Activated naive CD4-positive, alpha-beta T cell treated with anti-CD3 and anti-CD28 coated beads, Interleukin-2, amount 10 ng/mL, durations not matched to agents 7 days and 5 days (primary cell): Measurements from ENCODE around the gene GRB2.

ENCODE experiments used
- CTCF ChIA-PET: fragments of 350-600 bp; sonication (Branson Sonifier 250); formaldehyde crosslinking; loops from one replicate; lab custom pipeline; 2021; ENCODE audit warnings: antibody characterized with exemption; lab: Charles Lee
- DNase-seq: peaks from one replicate; pipeline ENCODE4 v3.0.0-alpha.2; 2020
- H3K27ac Mint-ChIP-seq: one replicate; pipeline ENCODE4 v1.8.0; 2021; ENCODE audit warnings: mild to moderate bottlenecking, moderate library complexity, mixed read lengths
- H3K27me3 Mint-ChIP-seq: one replicate; pipeline ENCODE4 v1.8.0; 2021; ENCODE audit warnings: mild to moderate bottlenecking, mixed read lengths
- H3K36me3 Mint-ChIP-seq: one replicate; pipeline ENCODE4 v1.8.0; 2021; ENCODE audit warnings: mixed read lengths
- H3K4me1 Mint-ChIP-seq: one replicate; pipeline ENCODE4 v1.8.0; 2021; ENCODE audit warnings: mixed read lengths
- H3K4me3 Mint-ChIP-seq: one replicate; pipeline ENCODE4 v1.8.0; 2021; ENCODE audit warnings: mild to moderate bottlenecking, moderate library complexity, mixed read lengths
- H3K9me3 Mint-ChIP-seq: one replicate; pipeline ENCODE4 v1.8.0; 2021; ENCODE audit warnings: mixed read lengths

GRB2 gene

GRCh38 chr17:75406222-75406615, 741 bp upstream of the GRB2 start:
- DNase-seq: peak; percentile 28
- Mint-ChIP-seq H3K4me1 (peaks cover 45% of the 10 kb centered on the region), H3K9me3 (no peaks in the 10 kb centered on the region), H3K36me3 (peaks cover 8% of the 10 kb centered on the region), H3K27me3 (no peaks in the 10 kb centered on the region), H3K27ac (peak overlapping the region; percentile 96), H3K4me3 (peak overlapping the region; percentile 92)
- CTCF ChIA-PET: interaction anchor here (0.5 to 1.6 kb wide), 6 partner anchors 66 to 167 kb away, joined by 3 to 15 read pairs (median 6); partner anchors contain the start of gene MIF4GD

GRCh38 chr17:75404731-75405364, 630 bp downstream of the GRB2 start:
- peak overlapping the region; percentile 92 for H3K4me3 Mint-ChIP-seq
- DNase-seq: peak; percentile 64
- CTCF ChIA-PET: interaction anchor here (1.0 to 1.5 kb wide), 4 partner anchors 65 to 165 kb away, joined by 3 to 15 read pairs (median 6); partner anchors contain the start of gene MIF4GD
- H3K9me3 Mint-ChIP-seq: no peaks in the 10 kb centered on the region
- peak overlapping the region; percentile 96 for H3K27ac Mint-ChIP-seq
- H3K27me3 Mint-ChIP-seq: no peaks in the 10 kb centered on the region
- H3K4me1 Mint-ChIP-seq: peaks cover 40% of the 10 kb centered on the region
- peaks cover 13% of the 10 kb centered on the region for H3K36me3 Mint-ChIP-seq

GRCh38 chr17:75404223-75404730, 1.2 kb downstream of the GRB2 start:
- no peaks in the 10 kb centered on the region for H3K27me3 Mint-ChIP-seq
- no peaks in the 10 kb centered on the region for H3K9me3 Mint-ChIP-seq
- peak overlapping the region; percentile 92 for H3K4me3 Mint-ChIP-seq
- CTCF ChIA-PET: interaction anchor here (0.7 to 1.7 kb wide), 7 partner anchors 10 to 134 kb away, joined by 3 to 10 read pairs (median 4); partner anchors contain the start of genes MIF4GD and SLC25A19
- H3K36me3 Mint-ChIP-seq: peaks cover 13% of the 10 kb centered on the region
- peak overlapping the region; percentile 96 for H3K27ac Mint-ChIP-seq
- H3K4me1 Mint-ChIP-seq: peaks cover 40% of the 10 kb centered on the region
- DNase-seq: peak; percentile 73

GRCh38 chr17:75403131-75403530, 2.3 kb downstream of the GRB2 start:
- Mint-ChIP-seq H3K4me3 (peak overlapping the region; percentile 68), H3K36me3 (peaks cover 13% of the 10 kb centered on the region), H3K27ac (peak overlapping the region; percentile 26), H3K9me3 (no peaks in the 10 kb centered on the region), H3K4me1 (peaks cover 40% of the 10 kb centered on the region), H3K27me3 (no peaks in the 10 kb centered on the region)
- CTCF ChIA-PET: interaction anchor here (1.0 to 1.7 kb wide), 4 partner anchors 9 to 82 kb away, joined by 3 to 10 read pairs (median 6); no protein-coding TSS in a partner anchor
- no peak for DNase-seq

- Mint-ChIP-seq H3K27me3 (no peaks in the 10 kb centered on the region), H3K27ac (no peak overlapping the region), H3K9me3 (no peaks in the 10 kb centered on the region), H3K4me3 (no peak overlapping the region), H3K36me3 (peaks cover 13% of the 10 kb centered on the region), H3K4me1 (peaks cover 44% of the 10 kb centered on the region)
- CTCF ChIA-PET: interaction anchor here (0.7 to 2.7 kb wide), 5 partner anchors 66 to 131 kb away, joined by 3 to 13 read pairs (median 5); partner anchors contain the start of genes MIF4GD and SLC25A19
- no peak for DNase-seq
These were observed 3.5 kb downstream of the GRB2 start for GRCh38 chr17:75402026-75402425.

GRCh38 chr17:75400326-75400939, 5.0 kb downstream of the GRB2 start:
- H3K27ac Mint-ChIP-seq: no peak overlapping the region
- no peaks in the 10 kb centered on the region for H3K27me3 Mint-ChIP-seq
- no peak for DNase-seq
- peaks cover 13% of the 10 kb centered on the region for H3K36me3 Mint-ChIP-seq
- CTCF ChIA-PET: interaction anchor here (1.0 to 2.7 kb wide), 3 partner anchors 77 to 111 kb away, joined by 4 to 13 read pairs (median 9); partner anchors contain the start of gene SLC25A19
- H3K9me3 Mint-ChIP-seq: no peaks in the 10 kb centered on the region
- H3K4me3 Mint-ChIP-seq: no peak overlapping the region
- peaks cover 45% of the 10 kb centered on the region for H3K4me1 Mint-ChIP-seq

GRCh38 chr17:75398279-75398678, 7.2 kb downstream of the GRB2 start:
- Mint-ChIP-seq H3K27ac (no peak overlapping the region), H3K4me3 (no peak overlapping the region), H3K36me3 (peaks cover 15% of the 10 kb centered on the region), H3K9me3 (no peaks in the 10 kb centered on the region), H3K27me3 (no peaks in the 10 kb centered on the region), H3K4me1 (peaks cover 58% of the 10 kb centered on the region)
- no peak for DNase-seq
- CTCF ChIA-PET: interaction anchor here (1.3 kb wide), 1 partner anchor 75 kb away, joined by 4 read pairs; no protein-coding TSS in a partner anchor

GRCh38 chr17:75397217-75397616, 8.3 kb downstream of the GRB2 start:
- H3K9me3 Mint-ChIP-seq: no peaks in the 10 kb centered on the region
- H3K4me1 Mint-ChIP-seq: peaks cover 60% of the 10 kb centered on the region
- no peaks in the 10 kb centered on the region for H3K27me3 Mint-ChIP-seq
- no peak for DNase-seq
- peak overlapping the region; percentile 53 for H3K27ac Mint-ChIP-seq
- H3K36me3 Mint-ChIP-seq: peaks cover 21% of the 10 kb centered on the region
- CTCF ChIA-PET: interaction anchor here (1.3 to 1.4 kb wide), 3 partner anchors 10 to 76 kb away, joined by 3 to 5 read pairs (median 3); partner anchors contain the start of gene TMEM94
- H3K4me3 Mint-ChIP-seq: no peak overlapping the region

GRCh38 chr17:75396796-75397195, 8.7 kb downstream of the GRB2 start:
- Mint-ChIP-seq H3K27me3 (no peaks in the 10 kb centered on the region), H3K27ac (peak overlapping the region; percentile 53), H3K36me3 (peaks cover 24% of the 10 kb centered on the region), H3K4me3 (no peak overlapping the region), H3K4me1 (peaks cover 59% of the 10 kb centered on the region), H3K9me3 (no peaks in the 10 kb centered on the region)
- no peak for DNase-seq
- CTCF ChIA-PET: interaction anchor here (0.6 to 1.4 kb wide), 4 partner anchors 10 to 75 kb away, joined by 3 to 5 read pairs (median 3); partner anchors contain the start of gene TMEM94

- peaks cover 24% of the 10 kb centered on the region for H3K36me3 Mint-ChIP-seq
- H3K9me3 Mint-ChIP-seq: no peaks in the 10 kb centered on the region
- no peak for DNase-seq
- no peaks in the 10 kb centered on the region for H3K27me3 Mint-ChIP-seq
- H3K27ac Mint-ChIP-seq: no peak overlapping the region
- H3K4me3 Mint-ChIP-seq: no peak overlapping the region
- CTCF ChIA-PET: interaction anchor here (0.6 to 1.4 kb wide), 2 partner anchors 60 to 61 kb away, joined by 3 read pairs; partner anchors contain the start of gene TMEM94
- H3K4me1 Mint-ChIP-seq: peaks cover 56% of the 10 kb centered on the region
These were observed 9.5 kb downstream of the GRB2 start for GRCh38 chr17:75396025-75396424.

- DNase-seq: no peak
These were observed 11.1 kb downstream of the GRB2 start for GRCh38 chr17:75394332-75394918.

GRCh38 chr17:75393523-75394331, 11.8 kb downstream of the GRB2 start:
- Mint-ChIP-seq H3K9me3 (no peaks in the 10 kb centered on the region), H3K4me3 (peak overlapping the region; percentile 87), H3K27me3 (no peaks in the 10 kb centered on the region), H3K36me3 (peaks cover 39% of the 10 kb centered on the region), H3K4me1 (peaks cover 68% of the 10 kb centered on the region), H3K27ac (peak overlapping the region; percentile 81)
- CTCF ChIA-PET: interaction anchor here (0.7 to 4.1 kb wide), 14 partner anchors 10 to 124 kb away, joined by 3 to 25 read pairs (median 4); partner anchors contain the start of genes MIF4GD and SLC25A19
- peak; percentile 92 for DNase-seq

More at GRCh38 chr17:75394332-75394918, 11.1 kb downstream of the GRB2 start:
- Mint-ChIP-seq H3K27me3 (no peaks in the 10 kb centered on the region), H3K4me3 (peak overlapping the region; percentile 87), H3K4me1 (peaks cover 62% of the 10 kb centered on the region), H3K27ac (peak overlapping the region; percentile 81), H3K9me3 (no peaks in the 10 kb centered on the region), H3K36me3 (peaks cover 33% of the 10 kb centered on the region)
- CTCF ChIA-PET: interaction anchor here (0.9 to 4.1 kb wide), 11 partner anchors 9 to 125 kb away, joined by 3 to 25 read pairs (median 4); partner anchors contain the start of gene MIF4GD

GRCh38 chr17:75392559-75392958, 12.9 kb downstream of the GRB2 start:
- peak overlapping the region; percentile 29 for H3K4me3 Mint-ChIP-seq
- CTCF ChIA-PET: interaction anchor here (1.3 to 4.1 kb wide), 3 partner anchors 15 to 77 kb away, joined by 3 to 25 read pairs (median 9); no protein-coding TSS in a partner anchor
- peaks cover 39% of the 10 kb centered on the region for H3K36me3 Mint-ChIP-seq
- no peak overlapping the region for H3K27ac Mint-ChIP-seq
- H3K4me1 Mint-ChIP-seq: peaks cover 74% of the 10 kb centered on the region
- no peaks in the 10 kb centered on the region for H3K27me3 Mint-ChIP-seq
- DNase-seq: no peak
- H3K9me3 Mint-ChIP-seq: no peaks in the 10 kb centered on the region
